ENCODE measurements around the gene NPAS3. TPM values are rescaled to one million over a fixed set of nuclear protein-coding genes. Genes with fewer than 3 reads are reported as not detected.
"Not testable (repeated sequence)": the region's sequence is repeated elsewhere in the genome, so short reads cannot be mapped to it uniquely, and the experiment has no call there.

Gene NPAS3
- total RNA-seq, 2 experiments from 2014 or later, result not detected

- no peaks in the 10 kb centered on the region for H3K4me1 Mint-ChIP-seq (ENCODE audit: low read depth)
- POLR2A ChIA-PET, result no interaction called here
- intact Hi-C loops (cut with micrococcal nuclease), result no loop called here
- CTCF ChIA-PET, result no interaction called here
- no peaks in the 10 kb centered on the region for H3K27me3 Mint-ChIP-seq
- no peak for DNase-seq
- no peak overlapping the region for H3K27ac Mint-ChIP-seq
- no peak overlapping the region for H3K4me3 Mint-ChIP-seq
- no peaks in the 10 kb centered on the region for H3K36me3 Mint-ChIP-seq
- no peaks in the 10 kb centered on the region for H3K9me3 Mint-ChIP-seq
Observed at GRCh38 chr14:33068626-33069025, 129.9 kb downstream of the NPAS3 start.

GRCh38 chr14:33070475-33070874, 131.8 kb downstream of the NPAS3 start:
- POLR2A ChIA-PET, result no interaction called here
- CTCF ChIA-PET, result no interaction called here
- DNase-seq, result no peak
- intact Hi-C loops (cut with micrococcal nuclease), result no loop called here
- Mint-ChIP-seq H3K27me3 (no peaks in the 10 kb centered on the region), H3K4me3 (no peak overlapping the region), H3K9me3 (no peaks in the 10 kb centered on the region), H3K36me3 (no peaks in the 10 kb centered on the region), H3K27ac (no peak overlapping the region), H3K4me1 (ENCODE audit: low read depth) (no peaks in the 10 kb centered on the region)

GRCh38 chr14:33073023-33073422, 134.3 kb downstream of the NPAS3 start:
- H3K27me3 Mint-ChIP-seq, result no peaks in the 10 kb centered on the region
- POLR2A ChIA-PET, result no interaction called here
- H3K27ac Mint-ChIP-seq, result no peak overlapping the region
- no peaks in the 10 kb centered on the region for H3K36me3 Mint-ChIP-seq
- intact Hi-C loops (cut with micrococcal nuclease), result no loop called here
- no peak for DNase-seq
- H3K4me3 Mint-ChIP-seq, result no peak overlapping the region
- CTCF ChIA-PET, result no interaction called here
- no peaks in the 10 kb centered on the region for H3K4me1 Mint-ChIP-seq (ENCODE audit: low read depth)
- H3K9me3 Mint-ChIP-seq, result no peaks in the 10 kb centered on the region

GRCh38 chr14:33081259-33081658, 142.6 kb downstream of the NPAS3 start:
- ChIA-PET POLR2A (no interaction called here), CTCF (no interaction called here)
- peaks cover 3% of the 10 kb centered on the region for H3K27me3 Mint-ChIP-seq
- H3K4me3 Mint-ChIP-seq, result no peak overlapping the region
- no peak for DNase-seq
- peaks cover 2% of the 10 kb centered on the region for H3K9me3 Mint-ChIP-seq
- no peaks in the 10 kb centered on the region for H3K4me1 Mint-ChIP-seq (ENCODE audit: low read depth)
- no peak overlapping the region for H3K27ac Mint-ChIP-seq
- H3K36me3 Mint-ChIP-seq, result no peaks in the 10 kb centered on the region
- intact Hi-C loops (cut with micrococcal nuclease), result no loop called here

GRCh38 chr14:33085799-33086198, 147.1 kb downstream of the NPAS3 start:
- peaks cover 3% of the 10 kb centered on the region for H3K27me3 Mint-ChIP-seq
- ChIA-PET POLR2A (no interaction called here), CTCF (no interaction called here)
- H3K27ac Mint-ChIP-seq, result no peak overlapping the region
- H3K4me1 Mint-ChIP-seq (ENCODE audit: low read depth), result no peaks in the 10 kb centered on the region
- DNase-seq, result no peak
- no peaks in the 10 kb centered on the region for H3K36me3 Mint-ChIP-seq
- H3K4me3 Mint-ChIP-seq, result no peak overlapping the region
- peaks cover 4% of the 10 kb centered on the region for H3K9me3 Mint-ChIP-seq
- intact Hi-C loops (cut with micrococcal nuclease), result no loop called here

GRCh38 chr14:33088274-33088673, 149.6 kb downstream of the NPAS3 start:
- H3K27me3 Mint-ChIP-seq; H3K27ac Mint-ChIP-seq; intact Hi-C loops (cut with micrococcal nuclease); CTCF ChIA-PET; DNase-seq; H3K4me1 Mint-ChIP-seq (ENCODE audit: low read depth); H3K4me3 Mint-ChIP-seq; POLR2A ChIA-PET; H3K36me3 Mint-ChIP-seq: not testable (repeated sequence)
- H3K9me3 Mint-ChIP-seq, result peaks cover 21% of the 10 kb centered on the region

- Mint-ChIP-seq H3K36me3 (no peaks in the 10 kb centered on the region), H3K27ac (no peak overlapping the region), H3K4me3 (no peak overlapping the region), H3K27me3 (no peaks in the 10 kb centered on the region), H3K9me3 (peaks cover 11% of the 10 kb centered on the region), H3K4me1 (ENCODE audit: low read depth) (no peaks in the 10 kb centered on the region)
- DNase-seq, result no peak
- intact Hi-C loops (cut with micrococcal nuclease), result no loop called here
- POLR2A ChIA-PET, result no interaction called here
- CTCF ChIA-PET, result no interaction called here
Observed at GRCh38 chr14:33098016-33098415, 159.3 kb downstream of the NPAS3 start.

GRCh38 chr14:33103489-33103888, 164.8 kb downstream of the NPAS3 start:
- H3K4me3 Mint-ChIP-seq, result no peak overlapping the region
- CTCF ChIA-PET, result no interaction called here
- no peak for DNase-seq
- H3K27me3 Mint-ChIP-seq, result no peaks in the 10 kb centered on the region
- H3K27ac Mint-ChIP-seq, result no peak overlapping the region
- intact Hi-C loops (cut with micrococcal nuclease), result no loop called here
- H3K4me1 Mint-ChIP-seq (ENCODE audit: low read depth), result no peaks in the 10 kb centered on the region
- no peaks in the 10 kb centered on the region for H3K9me3 Mint-ChIP-seq
- no peaks in the 10 kb centered on the region for H3K36me3 Mint-ChIP-seq
- POLR2A ChIA-PET, result no interaction called here

- ChIA-PET CTCF (no interaction called here), POLR2A (no interaction called here)
- Mint-ChIP-seq H3K36me3 (no peaks in the 10 kb centered on the region), H3K9me3 (no peaks in the 10 kb centered on the region), H3K27ac (no peak overlapping the region), H3K4me1 (ENCODE audit: low read depth) (no peaks in the 10 kb centered on the region), H3K27me3 (no peaks in the 10 kb centered on the region), H3K4me3 (no peak overlapping the region)
- DNase-seq, result no peak
- intact Hi-C loops (cut with micrococcal nuclease), result no loop called here
Observed at GRCh38 chr14:33103966-33104365, 165.3 kb downstream of the NPAS3 start.

- no peak for DNase-seq
- Mint-ChIP-seq H3K4me3 (no peak overlapping the region), H3K27ac (no peak overlapping the region), H3K27me3 (no peaks in the 10 kb centered on the region), H3K4me1 (ENCODE audit: low read depth) (no peaks in the 10 kb centered on the region), H3K9me3 (peaks cover 4% of the 10 kb centered on the region), H3K36me3 (no peaks in the 10 kb centered on the region)
- CTCF ChIA-PET, result no interaction called here
- POLR2A ChIA-PET, result no interaction called here
- intact Hi-C loops (cut with micrococcal nuclease), result no loop called here
Observed at GRCh38 chr14:33110737-33111443, 172.2 kb downstream of the NPAS3 start.

GRCh38 chr14:33114331-33114730, 175.7 kb downstream of the NPAS3 start:
- intact Hi-C loops (cut with micrococcal nuclease), result no loop called here
- Mint-ChIP-seq H3K27ac (no peak overlapping the region), H3K36me3 (no peaks in the 10 kb centered on the region), H3K4me1 (ENCODE audit: low read depth) (no peaks in the 10 kb centered on the region), H3K27me3 (no peaks in the 10 kb centered on the region), H3K9me3 (peaks cover 4% of the 10 kb centered on the region), H3K4me3 (no peak overlapping the region)
- ChIA-PET CTCF (no interaction called here), POLR2A (no interaction called here)
- DNase-seq, result no peak

- Mint-ChIP-seq H3K27ac (no peak overlapping the region), H3K4me3 (no peak overlapping the region), H3K27me3 (no peaks in the 10 kb centered on the region), H3K4me1 (ENCODE audit: low read depth) (no peaks in the 10 kb centered on the region), H3K36me3 (no peaks in the 10 kb centered on the region), H3K9me3 (no peaks in the 10 kb centered on the region)
- ChIA-PET CTCF (no interaction called here), POLR2A (no interaction called here)
- intact Hi-C loops (cut with micrococcal nuclease), result no loop called here
- no peak for DNase-seq
Observed at GRCh38 chr14:33118668-33119067, 180.0 kb downstream of the NPAS3 start.

- no peaks in the 10 kb centered on the region for H3K36me3 Mint-ChIP-seq
- intact Hi-C loops (cut with micrococcal nuclease), result no loop called here
- no peak overlapping the region for H3K27ac Mint-ChIP-seq
- no peaks in the 10 kb centered on the region for H3K4me1 Mint-ChIP-seq (ENCODE audit: low read depth)
- no peaks in the 10 kb centered on the region for H3K9me3 Mint-ChIP-seq
- no peak for DNase-seq
- ChIA-PET POLR2A (no interaction called here), CTCF (no interaction called here)
- H3K4me3 Mint-ChIP-seq, result no peak overlapping the region
- H3K27me3 Mint-ChIP-seq, result no peaks in the 10 kb centered on the region
Observed at GRCh38 chr14:33120341-33120740, 181.7 kb downstream of the NPAS3 start.

GRCh38 chr14:33120966-33121365, 182.3 kb downstream of the NPAS3 start:
- CTCF ChIA-PET, result no interaction called here
- no peaks in the 10 kb centered on the region for H3K36me3 Mint-ChIP-seq
- no peak overlapping the region for H3K4me3 Mint-ChIP-seq
- intact Hi-C loops (cut with micrococcal nuclease), result no loop called here
- no peaks in the 10 kb centered on the region for H3K9me3 Mint-ChIP-seq
- DNase-seq, result no peak
- POLR2A ChIA-PET, result no interaction called here
- no peak overlapping the region for H3K27ac Mint-ChIP-seq
- no peaks in the 10 kb centered on the region for H3K4me1 Mint-ChIP-seq (ENCODE audit: low read depth)
- no peaks in the 10 kb centered on the region for H3K27me3 Mint-ChIP-seq

Measured in activated CD4-positive, alpha-beta memory T cell treated with anti-CD3 and anti-CD28 coated beads for 36 hours (primary cell).